Stimulated activated CD4-positive, alpha-beta T cell treated with anti-CD3 and anti-CD28 coated beads, Interleukin-1b, Interleukin-23, amount 100 ng/mL, for 4 hours (primary cell): ENCODE measurements around the gene GLYR1.
"Not testable (repeated sequence)": the region's sequence is repeated elsewhere in the genome, so short reads cannot be mapped to it uniquely, and the experiment has no call there.

ENCODE experiments used
- DNase-seq, 2 donors: peaks; one replicate each; pipeline ENCODE4 v3.0.0-alpha.2; 2020; ENCODE audit warnings: low read depth in 2 of 2

GLYR1 gene

GRCh38 chr16:4846901-4847773 lies at the start of gene GLYR1, which contains the start of gene UBN1:
GLYR1 (minus strand) TSS chr16:4847288; CDS start chr16:4847265, 23 bp downstream.
UBN1 (plus strand) TSS chr16:4847481; CDS start chr16:4852918, 5,437 bp downstream.
- DNase-seq: peak; percentile 99 to 100

GRCh38 chr16:4896761-4897160 lies 49.7 kb upstream of the GLYR1 start:
- DNase-seq: not testable (repeated sequence)

- no peak for DNase-seq
These were observed 48.3 kb upstream of the GLYR1 start for GRCh38 chr16:4895366-4895765.

GRCh38 chr16:4894276-4895150 lies 47.4 kb upstream of the GLYR1 start:
- DNase-seq: no peak

GRCh38 chr16:4893103-4893862 lies 46.2 kb upstream of the GLYR1 start:
- no peak for DNase-seq

GRCh38 chr16:4892361-4893102 lies 45.4 kb upstream of the GLYR1 start:
- DNase-seq: no peak

GRCh38 chr16:4891886-4892216 lies 44.8 kb upstream of the GLYR1 start:
- no peak for DNase-seq

GRCh38 chr16:4891097-4891885 lies 44.2 kb upstream of the GLYR1 start:
- no peak for DNase-seq

- no peak for DNase-seq
These were observed 43.6 kb upstream of the GLYR1 start for GRCh38 chr16:4890686-4891085.

- DNase-seq: no peak
These were observed 42.9 kb upstream of the GLYR1 start for GRCh38 chr16:4890026-4890425.

- no peak for DNase-seq
These were observed 41.5 kb upstream of the GLYR1 start for GRCh38 chr16:4888428-4889135.

- DNase-seq: no peak
These were observed 39.1 kb upstream of the GLYR1 start for GRCh38 chr16:4886151-4886550.

- no peak for DNase-seq
These were observed 38.1 kb upstream of the GLYR1 start for GRCh38 chr16:4884972-4885874.

GRCh38 chr16:4884209-4884608 lies 37.1 kb upstream of the GLYR1 start:
- no peak for DNase-seq

- DNase-seq: no peak
These were observed 36.4 kb upstream of the GLYR1 start for GRCh38 chr16:4883501-4883900.

GRCh38 chr16:4882633-4883285 lies 35.7 kb upstream of the GLYR1 start:
- DNase-seq: no peak

GRCh38 chr16:4882000-4882632 lies 35.0 kb upstream of the GLYR1 start:
- no peak for DNase-seq
